Measurements from ENCODE around the gene TMEM81. TPM values are rescaled to one million over a fixed set of nuclear protein-coding genes. Genes with fewer than 3 reads are reported as not detected.

The TMEM81 gene
- total and polyA plus RNA-seq, 2 of the 8 experiments (the other 6 are each of a cell fraction or from before 2014, with no cell fraction given): 2.1 to 5.9 TPM

DNA sequence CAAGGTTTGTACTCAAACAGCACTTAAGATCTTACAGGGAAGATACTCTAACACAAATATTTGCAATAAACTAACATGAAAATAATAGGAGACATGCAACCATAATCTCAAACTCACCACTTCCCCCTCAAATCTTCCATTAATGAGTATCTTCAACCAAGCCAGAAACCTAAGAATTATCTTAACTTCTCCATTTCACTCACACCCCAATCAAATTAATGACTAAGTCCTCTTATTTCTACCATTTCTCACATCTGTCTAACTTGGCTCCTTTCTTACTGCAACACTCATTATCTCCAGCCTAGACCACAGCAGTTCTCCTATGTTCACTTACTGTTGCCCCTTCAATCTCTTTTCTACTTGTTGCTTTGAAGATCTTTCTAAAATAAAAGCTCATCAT is 27.1 kb upstream of the TMEM81 start:
- Histone ChIP-seq H3K27me3 (replicated peaks in 1 of 4; ENCODE audit: control insufficient read depth in 3 of 4, extremely low read depth in 1 of 4, insufficient read depth in 3 of 4, low read length in 3 of 4) (no peaks in the 10 kb centered on the region), H3K27ac (ENCODE audit: low read depth, low read length) (no peak overlapping the region), H3K23ac (ENCODE audit: insufficient read length) (no peak overlapping the region), H2BK20ac (ENCODE audit: low read length) (no peak overlapping the region), H3K23me2 (ENCODE audit: low read depth, low read length) (no peaks in the 10 kb centered on the region), H3K4me1 (replicated peaks in 1 of 4; ENCODE audit: control insufficient read depth in 3 of 4, insufficient read depth in 4 of 4, low read length in 3 of 4) (no peaks in the 10 kb centered on the region; a peak in 1 of 7 replicates), H2BK120ac (replicated peaks; ENCODE audit: low read depth, low read length) (no peak overlapping the region), H3K14ac (ENCODE audit: insufficient read length) (no peak overlapping the region), H3K56ac (replicated peaks; ENCODE audit: insufficient read length, low read depth, low read length) (peak overlapping the region; percentile 30), H3K4me2 (ENCODE audit: insufficient read depth in 1 of 2, low read depth in 2 of 2, low read length in 2 of 2) (no peak overlapping the region), H3K79me1 (ENCODE audit: low read depth, low read length) (no peaks in the 10 kb centered on the region), H3K9ac (replicated peaks in 1 of 4; ENCODE audit: extremely low read depth in 1 of 4, low read depth in 3 of 4, low read length in 3 of 4) (no peak overlapping the region), H3K18ac (ENCODE audit: extremely low read depth, low read length) (no peak overlapping the region), H3K4ac (replicated peaks; ENCODE audit: insufficient read length, low read depth, low read length) (no peak overlapping the region), H2BK15ac (ENCODE audit: low read length) (no peak overlapping the region), H3K36me3 (ENCODE audit: control insufficient read depth in 2 of 4, insufficient read depth in 4 of 4, low read length in 3 of 4) (peaks cover 2 to 28% (median 11%) of the 10 kb centered on the region in 4 experiments; a peak in 6 of 8 replicates), H2AFZ (ENCODE audit: low read length) (no peak overlapping the region), H4K5ac (ENCODE audit: insufficient read length, low read depth, low read length) (no peak overlapping the region), H3K9me3 (ENCODE audit: insufficient read depth in 2 of 2, low read depth in 1 of 2, low read length in 1 of 2) (no peaks in the 10 kb centered on the region), H4K20me1 (replicated peaks in 1 of 2; ENCODE audit: control insufficient read depth in 1 of 2, insufficient read depth in 2 of 2, low read length in 2 of 2) (peaks cover 0 to 3% of the 10 kb centered on the region in 2 experiments), H3K79me2 (ENCODE audit: control insufficient read depth in 1 of 2, insufficient read depth in 2 of 2, low read length in 2 of 2) (peaks cover 0 to 4% of the 10 kb centered on the region in 2 experiments; a peak in 1 of 4 replicates), H2BK5ac (ENCODE audit: low read depth, low read length) (no peak overlapping the region), H2AK5ac (ENCODE audit: low read depth, low read length) (no peak overlapping the region), H2BK12ac (ENCODE audit: low read depth, low read length) (no peak overlapping the region), H3K4me3 (ENCODE audit: extremely low read depth in 1 of 4, insufficient read depth in 2 of 4, low read depth in 3 of 4, low read length in 4 of 4) (no peak overlapping the region), H4K8ac (ENCODE audit: extremely low read depth, insufficient read depth, low read length) (no peak overlapping the region), H4K91ac (replicated peaks; ENCODE audit: insufficient read length, low read length) (no peak overlapping the region)
- CTCF ChIA-PET (ENCODE audit: partially characterized antibody): interaction anchor here (1.5 kb wide), 1 partner anchor 145 kb away, joined by 5 read pairs; no protein-coding TSS in a partner anchor
- no peak for FAIRE-seq
- TF ChIP-seq KDM4A (IDR thresholded peaks at IDR 0.05; ENCODE audit: low read depth, low read length, severe bottlenecking): no peak
- no peak for TF ChIP-seq SP1 (IDR thresholded peaks at IDR 0.05; ENCODE audit: low read depth, low read length)
- no peak for TF ChIP-seq SIN3A (conservative IDR thresholded peaks at IDR 0.05 in 1 of 2, IDR thresholded peaks at IDR 0.05 in 1 of 2; ENCODE audit: low read depth in 1 of 2, low read length in 2 of 2)
- no peak for TF ChIP-seq CREB1 (IDR thresholded peaks at IDR 0.05)
- no peak for TF ChIP-seq SP4 (IDR thresholded peaks at IDR 0.05; ENCODE audit: low read length)
- no peak for TF ChIP-seq CHD2 (IDR thresholded peaks at IDR 0.05; ENCODE audit: low read length)
- TF ChIP-seq JUND (IDR thresholded peaks at IDR 0.05; ENCODE audit: low read length): no peak
- no peak for TF ChIP-seq YY1 (IDR thresholded peaks at IDR 0.05; ENCODE audit: low read depth, low read length)
- DNase-seq (ENCODE audit: low read depth in 1 of 2, low spot score in 2 of 2): no peak
- POLR2A ChIA-PET (ENCODE audit: partially characterized antibody): interaction anchor here (0.7 to 3.3 kb wide), 4 partner anchors 10 to 30 kb away, joined by 3 to 21 read pairs (median 4); partner anchors contain the start of gene RBBP5
